Measurements from ENCODE around the gene PELI2. TPM values are rescaled to one million over a fixed set of nuclear protein-coding genes. Genes with fewer than 3 reads are reported as not detected.
A peak's percentile ranks its signal among the peaks of the same experiment; 100 is the strongest.

The PELI2 gene
- total and polyA plus RNA-seq, 2 of the 4 experiments (the other 2 are of a cell fraction) = 6.0 to 36.7 TPM

DNA sequence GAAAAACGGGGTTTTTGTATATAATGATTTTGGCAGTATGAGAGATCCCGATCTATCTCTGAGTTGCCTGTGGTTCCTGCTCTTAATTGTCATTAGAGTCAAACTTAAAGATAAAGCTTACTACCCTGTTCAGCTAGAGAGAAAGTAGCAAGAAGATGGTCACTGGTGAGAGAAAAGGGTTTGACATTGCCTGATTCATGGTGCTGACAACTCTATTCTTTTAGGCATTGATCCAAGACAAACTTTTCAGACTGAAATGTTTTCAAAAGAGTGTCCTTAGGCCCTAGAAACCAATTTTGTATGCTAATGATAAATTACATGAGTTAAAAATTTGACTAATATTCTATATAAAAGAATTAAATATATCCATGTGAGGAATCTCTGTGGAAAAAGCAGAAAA, 35.1 kb downstream of the PELI2 start:
- Histone ChIP-seq H2AK9ac (replicated peaks; ENCODE audit: low read depth, low read length, poor library complexity) (no peak overlapping the region), H4K20me1 (ENCODE audit: insufficient read depth, low read length) (peaks cover 24% of the 10 kb centered on the region; the same call in 1 of the 2 replicates), H4K91ac (ENCODE audit: insufficient read depth, low read depth, low read length) (no peak overlapping the region), H3K4me2 (ENCODE audit: low read depth, low read length) (no peak overlapping the region), H3K36me3 (ENCODE audit: control insufficient read depth, insufficient read depth, low read length) (no peaks in the 10 kb centered on the region), H3K27me3 (ENCODE audit: control insufficient read depth, insufficient read depth, low read length) (no peaks in the 10 kb centered on the region), H2BK5ac (ENCODE audit: low read depth, low read length, poor library complexity, severe bottlenecking) (no peak overlapping the region), H2AK5ac (ENCODE audit: low read depth, low read length) (no peak overlapping the region), H3K14ac (replicated peaks; ENCODE audit: low read depth, low read length) (no peak overlapping the region), H2BK120ac (ENCODE audit: low read depth, low read length) (no peak overlapping the region), H3K9me3 (ENCODE audit: control insufficient read depth, insufficient read depth, low read length) (no peaks in the 10 kb centered on the region; the same call in 1 of the 2 replicates), H3K4me3 (ENCODE audit: insufficient read depth, low read depth, low read length) (no peak overlapping the region), H3K9me1 (ENCODE audit: insufficient read depth, low read length) (peaks cover 10% of the 10 kb centered on the region; the same call in 1 of the 2 replicates), H3K9ac (ENCODE audit: low read depth, low read length) (no peak overlapping the region), H3K4me1 (ENCODE audit: control insufficient read depth, insufficient read depth, low read length) (peaks cover 9% of the 10 kb centered on the region), H2BK15ac (ENCODE audit: low read depth, low read length) (no peak overlapping the region), H3K18ac (ENCODE audit: low read depth, low read length) (no peak overlapping the region), H2AFZ (replicated peaks; ENCODE audit: low read length, poor library complexity) (no peak overlapping the region), H3K23ac (ENCODE audit: low read depth, low read length) (no peak overlapping the region), H3K27ac (ENCODE audit: insufficient read depth, low read length) (no peak overlapping the region), H3K4ac (ENCODE audit: low read depth, low read length) (no peak overlapping the region), H3K79me1 (ENCODE audit: low read depth in 1 of 2, low read length in 2 of 2) (peaks cover 15 to 57% of the 10 kb centered on the region in 2 experiments), H4K8ac (ENCODE audit: low read depth in 2 of 2, low read length in 2 of 2) (no peak overlapping the region), H4K5ac (ENCODE audit: low read depth, low read length) (no peak overlapping the region), H3K56ac (ENCODE audit: extremely low read depth, insufficient read depth, low read length) (no peak overlapping the region), H2BK20ac (ENCODE audit: low read depth, low read length) (no peak overlapping the region)
- POLR2A ChIA-PET (ENCODE audit: unreplicated experiment) = no interaction called here
- TF ChIP-seq MAZ (IDR thresholded peaks at IDR 0.05; ENCODE audit: borderline replicate concordance, low read depth, low read length) (no peak), SMC3 (IDR thresholded peaks at IDR 0.05; ENCODE audit: low read depth, low read length) (no peak), MAFK (IDR thresholded peaks at IDR 0.05; ENCODE audit: low read depth, low read length) (no peak), BHLHE40 (IDR thresholded peaks at IDR 0.05; ENCODE audit: low read depth, low read length) (no peak), RAD21 (IDR thresholded peaks at IDR 0.05; ENCODE audit: low read length) (no peak), MXI1 (IDR thresholded peaks at IDR 0.05; ENCODE audit: borderline replicate concordance, low read depth, low read length) (no peak), FOS (IDR thresholded peaks at IDR 0.05; ENCODE audit: low read depth, low read length) (no peak), CEBPB (IDR thresholded peaks at IDR 0.05; ENCODE audit: low read depth, low read length) (no peak), NFE2L2 (IDR thresholded peaks at IDR 0.05; ENCODE audit: low read depth, low read length) (no peak), RCOR1 (IDR thresholded peaks at IDR 0.05; ENCODE audit: insufficient replicate concordance, low read length) (no peak), POLR2A (IDR thresholded peaks at IDR 0.05; ENCODE audit: low read depth, low read length) (no peak), CHD1 (IDR thresholded peaks at IDR 0.05; ENCODE audit: low read depth, low read length) (no peak), RFX5 (IDR thresholded peaks at IDR 0.05; ENCODE audit: low read depth, low read length) (no peak)
- TF ChIP-seq, protein P1, sequence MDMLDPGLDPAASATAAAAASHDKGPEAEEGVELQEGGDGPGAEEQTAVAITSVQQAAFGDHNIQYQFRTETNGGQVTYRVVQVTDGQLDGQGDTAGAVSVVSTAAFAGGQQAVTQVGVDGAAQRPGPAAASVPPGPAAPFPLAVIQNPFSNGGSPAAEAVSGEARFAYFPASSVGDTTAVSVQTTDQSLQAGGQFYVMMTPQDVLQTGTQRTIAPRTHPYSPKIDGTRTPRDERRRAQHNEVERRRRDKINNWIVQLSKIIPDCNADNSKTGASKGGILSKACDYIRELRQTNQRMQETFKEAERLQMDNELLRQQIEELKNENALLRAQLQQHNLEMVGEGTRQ (IDR thresholded peaks at IDR 0.05; ENCODE audit: low read depth, low read length) = no peak
- TF ChIP-seq, protein P2, sequence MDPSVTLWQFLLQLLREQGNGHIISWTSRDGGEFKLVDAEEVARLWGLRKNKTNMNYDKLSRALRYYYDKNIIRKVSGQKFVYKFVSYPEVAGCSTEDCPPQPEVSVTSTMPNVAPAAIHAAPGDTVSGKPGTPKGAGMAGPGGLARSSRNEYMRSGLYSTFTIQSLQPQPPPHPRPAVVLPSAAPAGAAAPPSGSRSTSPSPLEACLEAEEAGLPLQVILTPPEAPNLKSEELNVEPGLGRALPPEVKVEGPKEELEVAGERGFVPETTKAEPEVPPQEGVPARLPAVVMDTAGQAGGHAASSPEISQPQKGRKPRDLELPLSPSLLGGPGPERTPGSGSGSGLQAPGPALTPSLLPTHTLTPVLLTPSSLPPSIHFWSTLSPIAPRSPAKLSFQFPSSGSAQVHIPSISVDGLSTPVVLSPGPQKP (IDR thresholded peaks at IDR 0.05; ENCODE audit: borderline replicate concordance, low read depth, low read length) = no peak
- TF ChIP-seq, protein P3, sequence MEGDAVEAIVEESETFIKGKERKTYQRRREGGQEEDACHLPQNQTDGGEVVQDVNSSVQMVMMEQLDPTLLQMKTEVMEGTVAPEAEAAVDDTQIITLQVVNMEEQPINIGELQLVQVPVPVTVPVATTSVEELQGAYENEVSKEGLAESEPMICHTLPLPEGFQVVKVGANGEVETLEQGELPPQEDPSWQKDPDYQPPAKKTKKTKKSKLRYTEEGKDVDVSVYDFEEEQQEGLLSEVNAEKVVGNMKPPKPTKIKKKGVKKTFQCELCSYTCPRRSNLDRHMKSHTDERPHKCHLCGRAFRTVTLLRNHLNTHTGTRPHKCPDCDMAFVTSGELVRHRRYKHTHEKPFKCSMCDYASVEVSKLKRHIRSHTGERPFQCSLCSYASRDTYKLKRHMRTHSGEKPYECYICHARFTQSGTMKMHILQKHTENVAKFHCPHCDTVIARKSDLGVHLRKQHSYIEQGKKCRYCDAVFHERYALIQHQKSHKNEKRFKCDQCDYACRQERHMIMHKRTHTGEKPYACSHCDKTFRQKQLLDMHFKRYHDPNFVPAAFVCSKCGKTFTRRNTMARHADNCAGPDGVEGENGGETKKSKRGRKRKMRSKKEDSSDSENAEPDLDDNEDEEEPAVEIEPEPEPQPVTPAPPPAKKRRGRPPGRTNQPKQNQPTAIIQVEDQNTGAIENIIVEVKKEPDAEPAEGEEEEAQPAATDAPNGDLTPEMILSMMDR (conservative IDR thresholded peaks at IDR 0.05; ENCODE audit: low read depth, low read length) = no peak
- DNase-seq = peak; percentile 32
- BruUV-seq (replicated peaks) = no TSS peak
- no peak for ATAC-seq (ENCODE audit: low read depth)
- CTCF ChIA-PET = no interaction called here
- in situ Hi-C loops (cut with MboI; ENCODE audit: low sequenced_read_pairs) = no loop called here
- no CpG with 5 or more reads among the region's 2 CpGs for WGBS, 2 experiments (ENCODE audit: extremely low coverage in 2 of 2, insufficient read length in 1 of 2)
- intact Hi-C loops (cut with micrococcal nuclease) = no loop called here
- dilution Hi-C loops (cut with HindIII; ENCODE audit: low sequenced_read_pairs, unreplicated experiment) = no loop called here
